Measurements from ENCODE around the gene HDAC4. TPM values are rescaled to one million over a fixed set of nuclear protein-coding genes. Genes with fewer than 3 reads are reported as not detected.

The HDAC4 gene
- total and polyA plus RNA-seq, 9 of the 15 experiments (the other 6 are each of a cell fraction or from before 2014, with no cell fraction given) = 0.11 to 20.2 (median 4.0) TPM

GRCh38 chr2:239387811-239388210 lies 13.0 kb downstream of the HDAC4 start (continued):
- TF ChIP-seq SRSF7 (optimal IDR thresholded peaks at IDR 0.05; ENCODE audit: low read depth, low read length) (no peak), MBD2 (IDR thresholded peaks at IDR 0.05; ENCODE audit: borderline replicate concordance, low read depth) (no peak), ZBTB8A (IDR thresholded peaks at IDR 0.05; ENCODE audit: partially characterized antibody) (no peak), ZNF311 (CRISPR knock-in tag; IDR thresholded peaks at IDR 0.05) (no peak), ELF4 (CRISPR knock-in tag; IDR thresholded peaks at IDR 0.05) (no peak)

- H2AFZ ChIP-seq (ENCODE audit: low read depth, low read length) = no peak overlapping the region
- DNase-seq (ENCODE audit: extremely low read depth in 1 of 4, low spot score in 3 of 4) (no peak), ATAC-seq (no peak), FAIRE-seq (no peak)
- no peaks in the 10 kb centered on the region for H3K36me3 ChIP-seq (ENCODE audit: control insufficient read depth, insufficient read depth, low read length)
- H4K20me1 ChIP-seq (replicated peaks; ENCODE audit: control insufficient read depth, insufficient read depth, low read length) = no peaks in the 10 kb centered on the region
- H3K27ac ChIP-seq (ENCODE audit: extremely low read depth, low read depth, low read length) = no peak overlapping the region
- no TSS peak for BruUV-seq (replicated peaks)
- ChIA-PET POLR2A (no interaction called here), CTCF (ENCODE audit: low intra/inter-chr PET ratio) (no interaction called here)
- intact Hi-C loops (cut with micrococcal nuclease) (no loop called here), in situ Hi-C loops (cut with MboI) (no loop called here)
- H3K27me3 ChIP-seq (ENCODE audit: control insufficient read depth in 2 of 2, insufficient read depth in 2 of 2, low read length in 2 of 2) = no peaks in the 10 kb centered on the region
- peaks cover 0 to 2% of the 10 kb centered on the region in 2 experiments; a peak in 2 of 5 replicates for H3K4me1 ChIP-seq (replicated peaks in 1 of 2; ENCODE audit: control insufficient read depth in 2 of 2, insufficient read depth in 2 of 2, low read length in 2 of 2)
- no peak for TF ChIP-seq ZBTB9 (CRISPR knock-in tag; IDR thresholded peaks at IDR 0.05)
- no peak for TF ChIP-seq STAT5A (IDR thresholded peaks at IDR 0.05; ENCODE audit: borderline replicate concordance, low read length)
- TF ChIP-seq PPARD (CRISPR knock-in tag; IDR thresholded peaks at IDR 0.05) = no peak
- TF ChIP-seq DLX4 (CRISPR knock-in tag; IDR thresholded peaks at IDR 0.05) = no peak
- no peak for TF ChIP-seq RBM39 (optimal IDR thresholded peaks at IDR 0.05; ENCODE audit: low read depth, low read length)
- no peak for TF ChIP-seq FIP1L1 (IDR thresholded peaks at IDR 0.05; ENCODE audit: low read depth, low read length, poor library complexity, severe bottlenecking)
- no peak for TF ChIP-seq GTF2B (IDR thresholded peaks at IDR 0.05; ENCODE audit: extremely low read depth, insufficient read length)
- no peak for TF ChIP-seq ZNF766 (CRISPR knock-in tag; conservative IDR thresholded peaks at IDR 0.05)
- 89% methylated on average over 3 of the region's 22 CpGs for WGBS (ENCODE audit: insufficient coverage, low coverage, missing lambda C conversion rate)
- no peak overlapping the region for H3K4me2 ChIP-seq (ENCODE audit: insufficient read depth, low read length)
- no peak overlapping the region for H3K9ac ChIP-seq (ENCODE audit: insufficient read depth in 1 of 2, low read depth in 2 of 2, low read length in 2 of 2)
- no peaks in the 10 kb centered on the region for H3K9me3 ChIP-seq (replicated peaks; ENCODE audit: control insufficient read depth, insufficient read depth, low read depth, low read length)
- H3K4me3 ChIP-seq = no peak overlapping the region
- H3K79me2 ChIP-seq (ENCODE audit: control insufficient read depth, insufficient read depth, low read length) = no peaks in the 10 kb centered on the region; the same call in 2 of the 3 replicates
- H3K9me1 ChIP-seq (ENCODE audit: control insufficient read depth, insufficient read depth, low read length) = no peaks in the 10 kb centered on the region
These were observed 13.9 kb downstream of the HDAC4 start for GRCh38 chr2:239386872-239387445.
